Kidney (tissue), 14 donors: ENCODE data around the gene CARD14. TPM values are rescaled to one million over a fixed set of nuclear protein-coding genes. Genes with fewer than 3 reads are reported as not detected.

ENCODE experiments used
- DNase-seq, 5 donors: peaks; one replicate each; pipeline ENCODE4 v3.0.0-alpha.2; 2013 to 2020
- FAIRE-seq: peaks from 2 replicates; lab custom pipeline; 2012; peaks lifted over from hg19 to GRCh38; lab: Jason Lieb, UNC
- H3K27ac ChIP-seq, 2 donors: one replicate each; pipeline ENCODE4 v1.7.0; 2013; ENCODE audit warnings: low read depth in 2 of 2, low read length in 2 of 2, inconsistent platforms in 1 of 2
- H3K27me3 ChIP-seq: one replicate; pipeline ENCODE4 v1.7.1; 2013; ENCODE audit warnings: low read length, inconsistent platforms; ENCODE audit not compliant: control insufficient read depth, insufficient read depth
- H3K36me3 ChIP-seq, 3 donors: one replicate each; pipeline versions ENCODE4 v1.7.0 to v1.7.1; 2013; ENCODE audit warnings: low read length in 3 of 3, control low read depth in 1 of 3, inconsistent platforms in 1 of 3; ENCODE audit not compliant: insufficient read depth in 3 of 3, control insufficient read depth in 2 of 3
- H3K4me1 ChIP-seq, 3 donors: one replicate each; pipeline versions ENCODE4 v1.7.0 to v1.7.1; 2013; ENCODE audit warnings: low read length in 3 of 3, inconsistent platforms in 1 of 3, low read depth in 1 of 3; ENCODE audit not compliant: control insufficient read depth in 2 of 3, insufficient read depth in 2 of 3
- H3K4me3 ChIP-seq, 3 donors: one replicate each; pipeline versions ENCODE4 v1.7.0 to v1.8.1; 2013; ENCODE audit warnings: low read length in 3 of 3, control low read depth in 1 of 3, inconsistent platforms in 1 of 3
- H3K9ac ChIP-seq, 3 donors: one replicate each; pipeline versions ENCODE4 v1.7.0 to v1.7.1; 2013; ENCODE audit warnings: low read length in 3 of 3, control low read depth in 1 of 3, inconsistent platforms in 1 of 3
- H3K9me3 ChIP-seq, 3 donors: one replicate each; pipeline versions ENCODE4 v1.7.0 to v1.7.1; 2013; ENCODE audit warnings: low read length in 3 of 3, control low read depth in 1 of 3, inconsistent platforms in 1 of 3; ENCODE audit not compliant: control insufficient read depth in 2 of 3, insufficient read depth in 1 of 3
- CTCF ChIP-seq: IDR thresholded peaks from 3 replicates; pipeline ENCODE4 v1.5.1; 2012; ENCODE audit warnings: mild to moderate bottlenecking, moderate library complexity, borderline replicate concordance; ENCODE audit not compliant: insufficient read depth; ENCODE audit errors: extremely low read depth
- intact Hi-C: fragments of 100-400 bp; cut with DNase I; formaldehyde crosslinking; loops from one replicate; pipeline ENCODE4 v1.11.1; 2022
- polyA plus RNA-seq: library from polyadenylated mRNA; stranded (reverse); fragments of 350-450 nt; fragmentation: Illumina TruSeq; extraction: RNeasy Lipid Tissue Mini Kit (QIAGEN cat#74804); gene quantifications from one replicate; pipeline ENCODE4 v1.2.3, GENCODE V29; 2014; ENCODE audit warnings: low read depth, low replicate concordance; ENCODE audit not compliant: insufficient read depth
- total RNA-seq: library from RNA; stranded (reverse); fragmentation: NEBNext Ultra II Directional; extraction: Animal tissue kit (Norgen Biotek cat#: 25700); gene quantifications from one replicate; pipeline ENCODE4 v1.2.1, GENCODE V29; 2021
- donor health status: control.
- donor health status: control.
- donor health status: control.
- donor health status: control.
- donor health status: control.
- donor health status: DM: yes; HTN: yes; CAD: no.
- donor health status: Normal renal cell carcinoma (clear cell type).

Gene CARD14
- total and polyA plus RNA-seq, 2 donors from 2014 or later, result 0.17 to 1.7 TPM

GRCh38 chr17:80221351-80222105, 51.7 kb downstream of the CARD14 start:
- no peaks in the 10 kb centered on the region for H3K27me3 ChIP-seq
- DNase-seq (peak in 4 of 5 donors; percentile 6 to 70 (median 46)), FAIRE-seq (no peak)
- TF ChIP-seq CTCF, result no peak
- H3K27ac ChIP-seq, result no peak overlapping the region
- peaks cover 0 to 14% (median 3%) of the 10 kb centered on the region in 3 donors for H3K4me1 ChIP-seq
- peak overlapping the region in 2 of 3 donors; percentile 55 to 58 for H3K9ac ChIP-seq
- no peaks in the 10 kb centered on the region for H3K9me3 ChIP-seq
- intact Hi-C loops, result no loop called here
- H3K36me3 ChIP-seq, result peaks cover 0 to 7% (median 3%) of the 10 kb centered on the region in 3 donors
- peak overlapping the region; percentile 2 to 70 (median 66) for H3K4me3 ChIP-seq

- Histone ChIP-seq H3K9me3 (no peaks in the 10 kb centered on the region), H3K27me3 (no peaks in the 10 kb centered on the region), H3K36me3 (peaks cover 0 to 5% (median 1%) of the 10 kb centered on the region in 3 donors), H3K4me1 (peaks cover 0 to 14% (median 3%) of the 10 kb centered on the region in 3 donors), H3K4me3 (no peak overlapping the region), H3K9ac (no peak overlapping the region), H3K27ac (no peak overlapping the region)
- DNase-seq, result peak in 1 of 5 donors; percentile 65
- TF ChIP-seq CTCF, result no peak
- intact Hi-C loops, result no loop called here
- no peak for FAIRE-seq
Measured at GRCh38 chr17:80222376-80223141, 52.7 kb downstream of the CARD14 start.

- peaks cover 0 to 14% (median 3%) of the 10 kb centered on the region in 3 donors for H3K4me1 ChIP-seq
- H3K27me3 ChIP-seq, result no peaks in the 10 kb centered on the region
- peaks cover 0 to 4% (median 0%) of the 10 kb centered on the region in 3 donors for H3K36me3 ChIP-seq
- no peak overlapping the region for H3K4me3 ChIP-seq
- TF ChIP-seq CTCF, result no peak
- no peak overlapping the region for H3K27ac ChIP-seq
- H3K9me3 ChIP-seq, result no peaks in the 10 kb centered on the region
- DNase-seq (peak in 1 of 5 donors; percentile 67), FAIRE-seq (no peak)
- no peak overlapping the region for H3K9ac ChIP-seq
- intact Hi-C loops, result no loop called here
Measured at GRCh38 chr17:80223142-80223815, 53.4 kb downstream of the CARD14 start.
